GM18907 (cell line): Measurements from ENCODE around the gene FAM107A.

Experiments used
- ATAC-seq: cut with Tn5 transposase; IDR thresholded peaks from one replicate; pipeline ENCODE4 v1.9.1; 2021; ENCODE audit warnings: mild to moderate bottlenecking, moderate library complexity; ENCODE audit not compliant: unreplicated experiment

Gene FAM107A

GRCh38 chr3:58520403-58521335, 56.5 kb downstream of the FAM107A start:
- no peak for ATAC-seq

- ATAC-seq: no peak
Observed at GRCh38 chr3:58519668-58520402, 57.4 kb downstream of the FAM107A start.

GRCh38 chr3:58518291-58518789, 58.9 kb downstream of the FAM107A start:
- no peak for ATAC-seq

- no peak for ATAC-seq
Observed at GRCh38 chr3:58514405-58514804, 62.8 kb downstream of the FAM107A start.
